Motor neuron (in vitro differentiated cells): ENCODE data around the gene PTPN22. TPM values are rescaled to one million over a fixed set of nuclear protein-coding genes. Genes with fewer than 3 reads are reported as not detected.
"Not testable (repeated sequence)": the region's sequence is repeated elsewhere in the genome, so short reads cannot be mapped to it uniquely, and the experiment has no call there.

Experiments
- ATAC-seq, 8 experiments: fragments of 200-7000 bp; cut with Tn5 transposase; replicated peaks in 6 of 8; 2 replicates each; pipeline ENCODE4 v1.8.0; 2021; ENCODE audit warnings: mild to moderate bottlenecking in 8 of 8, moderate library complexity in 8 of 8
- H3K27ac ChIP-seq, 2 donors: fragments of 250-450 bp; sonication (Bioruptor Pico); 2 replicates each; pipeline ENCODE4 v1.9.0; 2021; ENCODE audit warnings: antibody characterized with exemption in 2 of 2, mild to moderate bottlenecking in 2 of 2, moderate library complexity in 1 of 2
- H3K4me1 ChIP-seq, 2 donors: fragments of 250-450 bp; sonication (Bioruptor Pico); replicated peaks in 1 of 2; 2 replicates each; pipeline ENCODE4 v1.6.1; 2021; ENCODE audit warnings: antibody characterized with exemption in 2 of 2, mild to moderate bottlenecking in 2 of 2, moderate library complexity in 1 of 2
- H3K4me3 ChIP-seq, 5 donors: fragments of 250-450 bp; sonication (Bioruptor Pico); 2 replicates each; pipeline ENCODE4 v1.9.0; 2021; ENCODE audit warnings: antibody characterized with exemption in 5 of 5, mild to moderate bottlenecking in 5 of 5, moderate library complexity in 4 of 5
- WGBS, 10 experiments: fragments of 450-650 bp; shearing (Covaris generic); methylation state at CpG; one replicate each; pipeline ENCODE4 v1.0.0; 2022; 5-methylcytosine and 5-hydroxymethylcytosine counted together
- in situ Hi-C, 9 experiments: fragments of 400-800 bp; cut with MboI; loops; one replicate each; pipeline ENCODE4 v1.15.0; 2021; ENCODE audit warnings: low sequenced_read_pairs in 9 of 9, low pct_unique_long_range_greater_than_20kb in 2 of 9; ENCODE audit not compliant: unreplicated experiment in 9 of 9
- total RNA-seq, 8 experiments: library from RNA; unstranded; fragments of 300-600 nt; gene quantifications; 2 replicates each; pipeline versions ENCODE4 v1.2.3 to v1.2.4, GENCODE V29; 2022

Gene PTPN22
- total RNA-seq, 8 experiments from 2014 or later, result 0.11 to 1.0 (median 0.18) TPM; not detected in 3

GRCh38 chr1:113856401-113856790 lies 15.1 kb downstream of the PTPN22 start:
- ATAC-seq, result no peak
- WGBS, 10 experiments, result 31 to 100% (median 87%) methylated on average over 1 to 2 of the region's 2 CpGs; no CpG with 5 or more reads in 2 of the 10 experiments

GRCh38 chr1:113855630-113856400 lies 15.7 kb downstream of the PTPN22 start:
- ATAC-seq, result no peak
- Histone ChIP-seq H3K27ac (no peak overlapping the region), H3K4me3 (no peak overlapping the region), H3K4me1 (no peaks in the 10 kb centered on the region)
- in situ Hi-C loops, result no loop called here
- WGBS, 10 experiments, result 38 to 100% (median 86%) methylated on average over 1 to 4 of the region's 4 CpGs; no CpG with 5 or more reads in 1 of the 10 experiments

More at GRCh38 chr1:113856401-113856790, 15.1 kb downstream of the PTPN22 start:
- in situ Hi-C loops, result no loop called here
- Histone ChIP-seq H3K27ac (no peak overlapping the region), H3K4me3 (no peak overlapping the region), H3K4me1 (no peaks in the 10 kb centered on the region)

- ATAC-seq, result no peak
- WGBS, 10 experiments, result 0 to 91% (median 33%) methylated on average over 1 of the region's 1 CpG; no CpG with 5 or more reads in 6 of the 10 experiments
- Histone ChIP-seq H3K27ac (no peak overlapping the region), H3K4me1 (no peaks in the 10 kb centered on the region), H3K4me3 (no peak overlapping the region)
- in situ Hi-C loops, result no loop called here
Observed at GRCh38 chr1:113854234-113854633, 17.3 kb downstream of the PTPN22 start.

GRCh38 chr1:113852694-113853093 lies 18.8 kb downstream of the PTPN22 start:
- H3K4me1 ChIP-seq, in situ Hi-C loops, H3K4me3 ChIP-seq, H3K27ac ChIP-seq, ATAC-seq: not testable (repeated sequence)
- 0 to 97% (median 93%) methylated on average over 1 to 6 of the region's 6 CpGs; no CpG with 5 or more reads in 3 of the 10 experiments for WGBS, 10 experiments

GRCh38 chr1:113850127-113850796 lies 21.2 kb downstream of the PTPN22 start:
- H3K27ac ChIP-seq, result no peak overlapping the region
- in situ Hi-C loops, result no loop called here
- no peak for ATAC-seq
- 5 to 83% (median 41%) methylated on average over 1 to 2 of the region's 3 CpGs; no CpG with 5 or more reads in 2 of the 10 experiments for WGBS, 10 experiments
- no peaks in the 10 kb centered on the region for H3K4me1 ChIP-seq
- no peak overlapping the region for H3K4me3 ChIP-seq

- H3K27ac ChIP-seq, result no peak overlapping the region
- in situ Hi-C loops, result no loop called here
- H3K4me1 ChIP-seq, result no peaks in the 10 kb centered on the region
- no peak for ATAC-seq
- no peak overlapping the region for H3K4me3 ChIP-seq
Observed at GRCh38 chr1:113849072-113849471, 22.4 kb downstream of the PTPN22 start.

- Histone ChIP-seq H3K27ac (no peak overlapping the region), H3K4me1 (no peaks in the 10 kb centered on the region), H3K4me3 (no peak overlapping the region)
- ATAC-seq, result no peak
- WGBS, 10 experiments, result 25 to 67% (median 44%) methylated on average over 1 to 2 of the region's 2 CpGs
- in situ Hi-C loops, result no loop called here
Observed at GRCh38 chr1:113846391-113847035, 25.0 kb downstream of the PTPN22 start.

- H3K4me3 ChIP-seq, result no peak overlapping the region
- H3K27ac ChIP-seq, result no peak overlapping the region
- no peaks in the 10 kb centered on the region for H3K4me1 ChIP-seq
- 86 to 100% (median 100%) methylated on average over 1 of the region's 1 CpG; no CpG with 5 or more reads in 5 of the 10 experiments for WGBS, 10 experiments
- ATAC-seq, result no peak
- in situ Hi-C loops, result no loop called here
Observed at GRCh38 chr1:113836534-113836933, 35.0 kb downstream of the PTPN22 start.

- 3 to 46% (median 12%) methylated on average over 2 to 4 of the region's 4 CpGs; no CpG with 5 or more reads in 1 of the 10 experiments for WGBS, 10 experiments
- in situ Hi-C loops, result no loop called here
- Histone ChIP-seq H3K4me3 (no peak overlapping the region), H3K4me1 (no peaks in the 10 kb centered on the region), H3K27ac (no peak overlapping the region)
- ATAC-seq, result no peak
Observed at GRCh38 chr1:113835686-113836290, 35.7 kb downstream of the PTPN22 start.

- Histone ChIP-seq H3K27ac (no peak overlapping the region), H3K4me3 (no peak overlapping the region), H3K4me1 (no peaks in the 10 kb centered on the region)
- no peak for ATAC-seq
- in situ Hi-C loops, result no loop called here
- 67 to 100% (median 89%) methylated on average over 1 to 2 of the region's 2 CpGs; no CpG with 5 or more reads in 1 of the 10 experiments for WGBS, 10 experiments
Observed at GRCh38 chr1:113834716-113835115, 36.8 kb downstream of the PTPN22 start.

GRCh38 chr1:113830039-113830438 lies 41.5 kb downstream of the PTPN22 start:
- 39 to 94% (median 71%) methylated on average over 2 to 3 of the region's 3 CpGs for WGBS, 10 experiments
- in situ Hi-C loops, result no loop called here
- no peak for ATAC-seq
- Histone ChIP-seq H3K4me3 (no peak overlapping the region), H3K4me1 (no peaks in the 10 kb centered on the region), H3K27ac (no peak overlapping the region)

GRCh38 chr1:113821916-113822315 lies 49.6 kb downstream of the PTPN22 start:
- in situ Hi-C loops, result loop anchor here in 1 of 9 experiments (25.0 kb wide), 1 partner anchor 90 kb away; the partner anchor contains the start of genes AP4B1 and DCLRE1B
- Histone ChIP-seq H3K4me3 (no peak overlapping the region), H3K27ac (no peak overlapping the region), H3K4me1 (no peaks in the 10 kb centered on the region)
- no peak for ATAC-seq
- whole genome bisulfite sequencing, 10 experiments, result 0 to 88% (median 71%) methylated on average over 1 of the region's 1 CpG; no CpG with 5 or more reads in 1 of the 10 experiments

GRCh38 chr1:113818578-113818977 lies 52.9 kb downstream of the PTPN22 start:
- H3K4me1 ChIP-seq, result no peaks in the 10 kb centered on the region
- no peak overlapping the region for H3K4me3 ChIP-seq
- in situ Hi-C loops, result loop anchor here in 1 of 9 experiments (25.0 kb wide), 1 partner anchor 94 kb away; the partner anchor contains the start of genes AP4B1 and DCLRE1B
- WGBS, 10 experiments, result 92 to 100% (median 97%) methylated on average over 1 to 2 of the region's 2 CpGs; no CpG with 5 or more reads in 3 of the 10 experiments
- ATAC-seq, result no peak
- H3K27ac ChIP-seq, result no peak overlapping the region
